Activated CD8-positive, alpha-beta memory T cell treated with anti-CD3 and anti-CD28 coated beads for 36 hours (primary cell): Measurements from ENCODE around the gene GPR84. TPM values are rescaled to one million over a fixed set of nuclear protein-coding genes. Genes with fewer than 3 reads are reported as not detected.

Experiments
- CTCF ChIA-PET: fragments of 350-600 bp; sonication (Branson Sonifier 250); formaldehyde crosslinking; loops from one replicate; lab custom pipeline; 2021; ENCODE audit warnings: antibody characterized with exemption; lab: Charles Lee
- POLR2A ChIA-PET: fragments of 350-600 bp; sonication (Branson Sonifier 250); formaldehyde crosslinking; loops from one replicate; lab custom pipeline; 2021; ENCODE audit warnings: antibody characterized with exemption; lab: Charles Lee
- total RNA-seq, 2 experiments: library from RNA; stranded (reverse); gene quantifications; one replicate each; pipeline ENCODE4 v1.2.3, GENCODE V29; 2021

Gene GPR84
- total RNA-seq, 2 experiments from 2014 or later: 0.11 to 0.31 TPM

GRCh38 chr12:54351341-54351740 is 12.9 kb downstream of the GPR84 start:
- ChIA-PET CTCF (interaction anchor here (1.0 to 1.9 kb wide), 4 partner anchors 15 to 58 kb away, joined by 3 to 9 read pairs (median 4); no protein-coding TSS in a partner anchor), POLR2A (no interaction called here)

GRCh38 chr12:54350743-54351142 is 13.5 kb downstream of the GPR84 start:
- CTCF ChIA-PET: interaction anchor here (1.0 to 1.8 kb wide), 6 partner anchors 15 to 143 kb away, joined by 3 to 5 read pairs (median 4); no protein-coding TSS in a partner anchor
- POLR2A ChIA-PET: no interaction called here

DNA sequence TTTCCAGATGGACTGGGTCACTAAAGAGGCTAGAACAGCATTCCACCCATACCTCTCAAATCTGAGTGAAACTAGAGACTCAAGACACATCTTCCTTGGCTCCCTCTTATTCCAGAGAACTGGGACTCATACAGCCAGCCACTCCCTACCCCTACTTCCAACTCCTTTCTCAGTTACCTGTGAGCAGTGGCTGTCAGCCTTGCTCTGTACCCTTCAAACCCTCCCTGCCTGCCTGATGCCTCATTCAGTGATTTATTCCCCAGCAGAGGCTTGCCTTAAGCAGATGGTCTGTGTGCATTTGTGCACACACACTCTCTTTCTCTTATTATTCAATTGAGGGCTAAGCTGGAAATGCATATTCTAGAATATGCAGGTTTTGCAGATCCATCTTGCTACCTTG is 14.6 kb downstream of the GPR84 start:
- POLR2A ChIA-PET: interaction anchor here (0.7 kb wide), 1 partner anchor 158 kb away, joined by 5 read pairs; no protein-coding TSS in a partner anchor
- CTCF ChIA-PET: interaction anchor here (1.0 to 1.8 kb wide), 4 partner anchors 14 to 142 kb away, joined by 3 to 5 read pairs (median 4); no protein-coding TSS in a partner anchor

GRCh38 chr12:54349036-54349435 is 15.2 kb downstream of the GPR84 start:
- CTCF ChIA-PET: no interaction called here
- POLR2A ChIA-PET: no interaction called here

DNA sequence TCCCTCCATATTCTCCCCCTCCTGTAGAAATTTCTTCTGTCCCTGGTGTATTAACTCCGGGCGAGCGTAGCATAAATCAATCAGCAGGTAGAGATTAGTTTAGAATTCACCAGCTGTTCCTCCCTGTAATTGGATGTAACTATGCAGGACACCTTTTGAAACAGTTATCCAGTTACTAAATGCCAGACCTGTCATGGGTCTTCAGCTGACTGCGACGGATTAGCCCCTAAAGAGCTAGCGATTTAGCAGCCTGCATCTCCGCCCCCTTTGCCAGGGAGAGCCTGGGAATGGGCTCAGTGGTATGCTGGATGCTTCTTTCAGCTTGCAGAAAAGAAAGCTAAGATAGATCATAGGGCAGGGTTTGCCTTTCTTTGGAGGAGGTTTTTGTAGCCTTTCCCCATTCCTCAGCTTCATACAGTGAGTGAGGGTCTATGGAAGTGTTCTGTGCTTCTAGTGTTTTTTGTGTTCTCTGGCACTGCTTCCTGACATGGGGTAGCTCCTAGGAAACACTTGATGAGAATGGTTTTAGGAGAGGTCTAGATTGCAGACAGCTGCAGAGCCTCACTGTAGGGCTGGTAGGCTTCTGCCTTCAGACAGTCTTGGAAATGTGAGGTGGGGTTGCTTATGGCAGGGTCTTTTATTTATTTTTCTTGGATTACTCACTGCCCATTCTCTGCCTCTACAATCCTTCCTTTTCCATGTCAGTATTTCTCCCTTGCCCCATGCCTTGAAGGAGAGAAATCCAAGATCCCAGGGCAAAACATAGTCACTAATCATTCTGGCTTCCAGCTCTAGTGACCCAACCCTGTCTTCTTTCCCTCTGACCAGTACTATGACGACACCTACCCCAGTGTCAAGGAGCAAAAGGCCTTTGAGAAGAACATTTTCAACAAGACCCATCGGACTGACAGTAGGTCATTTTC is 22.6 kb downstream of the GPR84 start:
- ChIA-PET POLR2A (no interaction called here), CTCF (interaction anchor here (1.1 to 1.4 kb wide), 2 partner anchors 38 to 121 kb away, joined by 3 read pairs; no protein-coding TSS in a partner anchor)

- POLR2A ChIA-PET: no interaction called here
- CTCF ChIA-PET: interaction anchor here (1.4 kb wide), 1 partner anchor 120 kb away, joined by 3 read pairs; no protein-coding TSS in a partner anchor
These were observed 23.4 kb downstream of the GPR84 start for GRCh38 chr12:54340846-54341245.

- ChIA-PET CTCF (no interaction called here), POLR2A (no interaction called here)
These were observed 25.5 kb downstream of the GPR84 start for GRCh38 chr12:54338698-54339296.

DNA sequence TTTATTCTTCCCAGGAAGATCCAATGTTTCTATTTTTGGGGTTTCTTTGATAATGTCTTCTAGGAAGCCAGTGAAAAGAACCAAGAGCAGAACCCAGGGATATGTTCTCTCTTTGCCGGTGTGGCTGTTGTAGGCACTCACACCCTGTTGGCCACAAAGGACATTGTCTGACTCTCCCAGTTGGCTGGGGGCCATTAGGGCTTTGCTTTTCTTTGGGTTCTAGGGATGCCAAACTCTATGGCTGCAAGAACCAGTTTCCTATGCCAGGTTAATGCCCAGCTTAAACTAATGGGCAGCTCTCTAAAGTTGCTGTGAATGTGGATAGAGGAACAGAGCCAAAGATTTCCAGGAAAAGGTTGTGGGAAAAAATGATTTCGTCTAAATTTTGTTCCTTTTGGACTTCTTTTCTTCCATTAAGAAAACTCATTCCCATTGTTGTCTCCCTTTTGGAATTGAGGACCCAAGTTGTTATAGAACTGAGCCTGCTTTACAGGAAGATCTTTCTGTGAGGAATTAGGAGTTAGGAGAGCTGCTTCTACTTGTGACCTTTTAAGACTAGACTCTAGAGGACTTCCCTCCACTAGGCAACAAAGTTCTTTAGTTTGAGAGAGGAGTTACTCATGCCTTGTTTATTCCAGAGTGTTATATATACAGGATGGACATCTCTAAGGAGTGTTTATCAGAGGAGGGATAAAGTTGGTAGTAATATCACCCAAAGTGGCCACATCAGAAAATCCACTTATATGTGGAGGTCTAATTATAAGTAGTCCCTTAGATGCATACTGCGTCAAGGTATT is 26.2 kb downstream of the GPR84 start:
- ChIA-PET CTCF (interaction anchor here (0.8 to 3.4 kb wide), 3 partner anchors 30 to 112 kb away, joined by 3 to 10 read pairs (median 7); no protein-coding TSS in a partner anchor), POLR2A (interaction anchor here (0.5 kb wide), 1 partner anchor 25 kb away, joined by 3 read pairs; no protein-coding TSS in a partner anchor)

GRCh38 chr12:54337280-54337842 is 26.9 kb downstream of the GPR84 start:
- POLR2A ChIA-PET: no interaction called here
- CTCF ChIA-PET: interaction anchor here (0.7 to 3.4 kb wide), 6 partner anchors 13 to 319 kb away, joined by 3 to 10 read pairs (median 4); no protein-coding TSS in a partner anchor

DNA sequence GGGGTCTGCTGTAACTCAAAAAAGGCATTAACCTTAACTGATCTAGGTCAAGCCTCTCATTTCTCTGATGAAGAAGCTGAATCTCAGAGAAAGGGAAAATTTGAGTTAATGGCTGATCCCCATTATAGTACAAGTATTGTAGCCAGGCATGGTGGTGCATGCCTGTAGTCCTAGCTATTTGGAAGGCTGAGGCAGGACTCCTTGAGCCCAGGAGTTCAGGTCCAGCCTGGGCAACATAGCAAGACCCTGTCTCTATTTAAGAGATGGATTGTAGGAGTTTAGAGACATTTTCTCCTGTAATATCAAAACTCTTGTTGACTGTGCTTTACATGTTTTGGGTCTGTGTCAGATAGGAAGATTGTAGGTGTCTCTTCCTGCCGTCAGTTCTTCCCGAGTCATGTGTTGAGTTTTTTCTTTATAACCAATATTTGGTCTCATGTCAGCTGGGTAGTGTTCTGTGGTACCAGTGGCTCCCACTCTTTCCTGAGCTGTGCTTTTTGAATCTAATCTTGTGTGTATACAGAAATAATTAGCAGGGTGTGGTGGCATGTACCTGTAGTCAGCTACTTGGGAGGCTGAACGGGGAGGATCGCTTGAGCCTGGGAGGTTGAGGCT is 30.8 kb downstream of the GPR84 start:
- CTCF ChIA-PET: interaction anchor here (0.6 to 1.8 kb wide), 5 partner anchors 9 to 81 kb away, joined by 3 to 5 read pairs (median 3); partner anchors contain the start of gene COPZ1

DNA sequence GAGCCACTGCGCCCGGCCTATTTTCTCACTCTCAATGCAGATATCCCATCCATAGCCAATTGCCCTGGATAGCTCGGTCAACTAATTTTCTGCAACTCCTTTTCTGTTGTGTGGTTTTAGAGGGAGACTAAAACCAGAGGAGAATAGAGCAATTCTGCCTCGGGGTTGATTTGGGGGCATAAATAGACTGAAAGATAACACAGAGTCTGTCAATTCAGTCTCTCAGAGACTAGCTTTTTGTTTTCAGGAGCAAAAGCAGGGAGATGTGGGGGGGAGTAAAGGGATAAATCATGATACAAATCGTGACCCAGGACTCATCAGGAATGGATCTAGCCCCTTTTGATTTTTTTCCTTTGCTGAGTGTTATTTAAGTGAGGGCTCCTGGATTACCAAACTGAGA is 32.8 kb downstream of the GPR84 start:
- CTCF ChIA-PET: interaction anchor here (1.8 kb wide), 1 partner anchor 79 kb away, joined by 5 read pairs; no protein-coding TSS in a partner anchor
- POLR2A ChIA-PET: interaction anchor here (0.6 kb wide), 1 partner anchor 13 kb away, joined by 3 read pairs; no protein-coding TSS in a partner anchor

More for the DNA sequence above, 30.8 kb downstream of the GPR84 start:
- POLR2A ChIA-PET: interaction anchor here (0.6 kb wide), 1 partner anchor 30 kb away, joined by 4 read pairs; no protein-coding TSS in a partner anchor

DNA sequence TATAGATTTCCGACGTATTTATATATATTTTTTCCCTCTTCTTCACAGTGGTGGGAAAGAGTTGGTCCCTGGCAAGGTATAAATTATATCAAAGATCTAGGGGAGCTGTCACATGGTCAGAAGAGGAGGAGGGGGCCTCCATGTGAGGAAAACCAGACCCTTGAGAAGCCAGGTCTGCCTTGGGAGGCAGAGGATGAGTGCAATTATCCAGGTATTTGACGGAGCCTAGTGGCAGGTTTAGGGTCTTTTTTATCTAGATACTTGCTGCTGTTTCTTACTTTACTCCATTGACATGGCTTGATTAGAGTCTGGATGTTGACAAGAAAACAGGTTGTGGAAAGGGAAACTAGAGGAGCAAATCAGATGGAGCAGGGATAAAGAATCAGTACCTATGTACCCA is 33.8 kb downstream of the GPR84 start:
- ChIA-PET POLR2A (no interaction called here), CTCF (no interaction called here)

DNA sequence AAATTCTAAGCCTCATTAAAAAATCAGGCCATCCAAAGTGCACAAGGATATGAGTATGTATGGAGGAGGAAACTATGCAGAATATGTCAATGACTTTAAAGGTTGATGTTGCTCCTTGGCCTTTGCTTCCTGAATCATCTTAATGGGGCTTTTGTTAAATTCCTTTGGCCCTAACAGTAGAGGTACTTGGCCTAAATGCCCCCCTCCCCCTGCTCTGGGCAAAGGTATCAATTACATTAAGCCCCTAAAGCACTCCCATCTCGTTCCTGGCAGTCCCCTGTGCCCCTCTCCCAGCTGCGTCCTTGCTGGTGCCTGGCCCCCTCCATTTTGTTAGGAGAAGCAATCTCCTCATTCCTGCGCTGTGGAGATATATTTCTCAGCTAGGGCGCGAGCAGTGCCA is 34.5 kb downstream of the GPR84 start:
- ChIA-PET POLR2A (no interaction called here), CTCF (no interaction called here)

DNA sequence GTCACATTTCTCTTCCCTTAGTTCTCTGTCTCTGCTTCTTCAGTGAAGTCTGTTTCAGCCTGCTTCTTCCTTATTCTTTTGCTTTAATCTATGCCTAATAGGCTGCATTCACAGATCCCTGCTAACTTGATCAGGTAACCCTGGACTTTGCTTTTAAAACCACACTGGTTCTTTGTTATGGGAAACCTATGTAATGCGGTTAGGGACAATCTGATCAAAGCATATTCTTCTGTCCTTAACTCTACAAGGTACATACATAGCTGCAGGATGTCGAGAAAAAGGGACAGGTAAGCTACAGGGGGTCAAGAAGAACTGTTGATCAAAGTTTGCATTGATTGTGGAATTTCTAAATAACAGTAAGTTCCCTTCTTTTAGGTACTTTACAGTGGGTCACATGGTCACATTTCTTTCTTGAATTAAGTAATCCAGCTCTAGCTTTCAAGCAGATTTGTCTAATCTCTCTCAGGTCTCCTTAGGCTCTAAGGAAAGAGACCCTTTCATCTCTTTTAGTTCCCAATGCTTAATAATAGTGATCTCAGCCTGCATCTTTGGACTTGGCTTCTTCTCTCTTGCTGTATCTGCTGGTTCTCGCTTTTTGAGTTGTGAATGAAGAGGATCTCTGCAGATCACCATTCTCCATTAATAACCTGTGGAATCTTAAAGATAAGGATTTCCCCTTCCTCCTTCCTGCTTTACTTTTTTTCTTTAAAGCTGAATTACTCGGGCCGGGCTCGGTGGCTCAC is 35.5 kb downstream of the GPR84 start:
- POLR2A ChIA-PET: interaction anchor here (0.6 kb wide), 1 partner anchor 1834 kb away, joined by 3 read pairs; no protein-coding TSS in a partner anchor
- CTCF ChIA-PET: interaction anchor here (0.6 to 1.3 kb wide), 3 partner anchors 7 to 40 kb away, joined by 3 to 4 read pairs (median 3); no protein-coding TSS in a partner anchor

DNA sequence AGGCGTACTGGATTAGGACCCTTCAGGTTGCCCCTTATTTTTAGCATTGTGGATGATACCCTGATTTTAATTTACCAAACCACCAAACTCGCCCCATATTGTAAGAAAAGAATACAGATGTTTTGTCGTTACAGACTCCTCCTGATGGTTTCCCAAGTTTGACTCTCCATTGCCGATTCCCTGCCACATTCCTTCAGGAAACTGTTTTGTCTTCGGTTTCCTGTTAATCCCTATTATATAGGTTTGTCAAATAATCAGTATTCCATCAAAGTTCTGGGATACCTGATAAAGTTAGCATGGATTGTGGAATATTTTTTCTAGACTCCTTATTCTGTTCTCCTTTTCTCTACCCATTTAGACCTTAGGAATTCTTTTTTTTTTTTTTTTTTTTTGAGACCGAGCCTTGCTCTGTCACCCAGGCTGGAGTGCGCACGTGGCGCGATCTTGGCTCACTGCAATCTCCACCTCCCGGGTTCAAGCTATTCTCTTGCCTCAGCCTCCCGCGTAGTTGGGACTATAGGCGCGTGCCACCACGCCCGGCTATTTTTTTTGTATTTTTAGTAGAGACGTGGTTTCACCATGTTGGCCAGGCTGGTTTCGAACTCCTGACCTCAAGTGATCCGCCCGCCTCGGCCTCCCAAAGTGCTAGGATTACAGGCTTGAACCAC is 38.7 kb downstream of the GPR84 start:
- POLR2A ChIA-PET: interaction anchor here (1.0 to 1.5 kb wide), 3 partner anchors 34 to 45 kb away, joined by 4 to 8 read pairs (median 4); partner anchors contain the start of genes CBX5 and HNRNPA1
- CTCF ChIA-PET: interaction anchor here (0.7 to 2.4 kb wide), 9 partner anchors 8 to 157 kb away, joined by 3 to 13 read pairs (median 5); no protein-coding TSS in a partner anchor
